Astrocyte (in vitro differentiated cells and primary cell): ENCODE results near the gene PRSS22. TPM values are rescaled to one million over a fixed set of nuclear protein-coding genes. Genes with fewer than 3 reads are reported as not detected.
A peak's percentile ranks its signal among the peaks of the same experiment; 100 is the strongest.

Experiments used
- DNase-seq: peaks from one replicate; pipeline ENCODE4 v3.0.0-alpha.2; 2010; ENCODE audit warnings: low read depth
- FAIRE-seq: peaks from 2 replicates; lab custom pipeline; 2011; peaks lifted over from hg19 to GRCh38; lab: Jason Lieb, UNC
- H2AFZ ChIP-seq: 2 replicates; pipeline ENCODE4 v1.6.0; 2012; ENCODE audit warnings: low read depth, low read length, inconsistent platforms
- H3K27ac ChIP-seq: 2 replicates; pipeline ENCODE4 v1.5.1; 2011; ENCODE audit warnings: low read depth, low read length, inconsistent platforms
- H3K27me3 ChIP-seq: 2 replicates; pipeline ENCODE4 v1.6.0; 2011; ENCODE audit warnings: low read length, inconsistent platforms; ENCODE audit not compliant: insufficient read depth
- H3K36me3 ChIP-seq: 2 replicates; pipeline ENCODE4 v1.5.1; 2011; ENCODE audit warnings: low read length, inconsistent platforms; ENCODE audit not compliant: insufficient read depth
- H3K4me1 ChIP-seq: 2 replicates; pipeline ENCODE4 v1.5.1; 2011; ENCODE audit warnings: low read length, inconsistent platforms; ENCODE audit not compliant: insufficient read depth
- H3K4me2 ChIP-seq: 2 replicates; pipeline ENCODE4 v1.6.0; 2012; ENCODE audit warnings: low read length, inconsistent platforms
- H3K4me3 ChIP-seq: 2 replicates; pipeline ENCODE4 v1.5.1; 2011; ENCODE audit warnings: low read depth, mild to moderate bottlenecking, low read length, inconsistent platforms; ENCODE audit not compliant: insufficient read depth
- H3K79me2 ChIP-seq: 2 replicates; pipeline ENCODE4 v1.6.0; 2012; ENCODE audit warnings: mild to moderate bottlenecking, low read length, inconsistent platforms; ENCODE audit not compliant: insufficient read depth
- H3K9ac ChIP-seq: 2 replicates; pipeline ENCODE4 v1.6.0; 2012; ENCODE audit warnings: mild to moderate bottlenecking, low read length, inconsistent platforms
- H3K9me3 ChIP-seq: 2 replicates; pipeline ENCODE4 v1.5.1; 2012; ENCODE audit warnings: low read depth, mild to moderate bottlenecking, low read length, inconsistent platforms; ENCODE audit not compliant: insufficient read depth
- H4K20me1 ChIP-seq: 2 replicates; pipeline ENCODE4 v1.6.0; 2012; ENCODE audit warnings: low read length, inconsistent platforms; ENCODE audit not compliant: insufficient read depth
- H3K27ac Mint-ChIP-seq: one replicate; pipeline ENCODE4 v1.8.0; 2021; ENCODE audit warnings: mild to moderate bottlenecking, mixed read lengths; ENCODE audit not compliant: unreplicated experiment
- H3K27me3 Mint-ChIP-seq: one replicate; pipeline ENCODE4 v1.8.0; 2021; ENCODE audit warnings: low read depth, mixed read lengths; ENCODE audit not compliant: unreplicated experiment
- H3K36me3 Mint-ChIP-seq: one replicate; pipeline ENCODE4 v1.8.0; 2021; ENCODE audit warnings: low read depth, mixed read lengths; ENCODE audit not compliant: unreplicated experiment
- H3K4me1 Mint-ChIP-seq: one replicate; pipeline ENCODE4 v1.8.0; 2021; ENCODE audit warnings: low read depth, mixed read lengths; ENCODE audit not compliant: unreplicated experiment
- H3K4me3 Mint-ChIP-seq: one replicate; pipeline ENCODE4 v1.8.0; 2021; ENCODE audit warnings: mild to moderate bottlenecking, moderate library complexity, mixed read lengths; ENCODE audit not compliant: unreplicated experiment
- H3K9me3 Mint-ChIP-seq: one replicate; pipeline ENCODE4 v1.8.0; 2021; ENCODE audit warnings: mild to moderate bottlenecking, mixed read lengths; ENCODE audit not compliant: unreplicated experiment
- CTCF ChIP-seq: IDR thresholded peaks from 2 replicates; pipeline ENCODE4 v1.5.1; 2011; ENCODE audit warnings: low read depth, mild to moderate bottlenecking, inconsistent platforms, low read length, moderate library complexity; ENCODE audit not compliant: insufficient read depth
- EZH2 ChIP-seq: IDR thresholded peaks from 2 replicates; pipeline ENCODE4 v1.6.1; 2012; ENCODE audit warnings: mild to moderate bottlenecking, low read length, inconsistent platforms; ENCODE audit not compliant: insufficient read depth
- total RNA-seq: library from RNA; stranded (reverse); gene quantifications from 2 replicates; pipeline ENCODE4 v1.2.1, GENCODE V29; 2021

The PRSS22 gene
- total RNA-seq, 1 donor from 2014 or later, result 1.5 TPM

GRCh38 chr16:2879854-2880508 is 22.0 kb upstream of the PRSS22 start:
- Histone ChIP-seq H3K4me2 (no peak overlapping the region), H3K79me2 (peaks cover 16% of the 10 kb centered on the region), H4K20me1 (no peaks in the 10 kb centered on the region), H3K4me3 (no peak overlapping the region), H3K27ac (no peak overlapping the region), H3K27me3 (no peaks in the 10 kb centered on the region), H3K9ac (no peak overlapping the region), H3K36me3 (no peaks in the 10 kb centered on the region), H2AFZ (no peak overlapping the region), H3K9me3 (peaks cover 3% of the 10 kb centered on the region), H3K4me1 (peaks cover 6% of the 10 kb centered on the region)
- no peak for DNase-seq
- Mint-ChIP-seq H3K36me3 (peaks cover 3% of the 10 kb centered on the region), H3K4me1 (no peaks in the 10 kb centered on the region), H3K27ac (no peak overlapping the region), H3K4me3 (no peak overlapping the region), H3K27me3 (no peaks in the 10 kb centered on the region), H3K9me3 (peaks cover 5% of the 10 kb centered on the region)
- FAIRE-seq, result no peak
- no peak for TF ChIP-seq CTCF

- FAIRE-seq (no peak), DNase-seq (peak; percentile 32)
- H4K20me1 ChIP-seq, result no peaks in the 10 kb centered on the region
- H3K27me3 Mint-ChIP-seq, result peaks cover 7% of the 10 kb centered on the region
- H3K4me1 Mint-ChIP-seq, result no peaks in the 10 kb centered on the region
- no peak for TF ChIP-seq EZH2
- peak; percentile 70 for TF ChIP-seq CTCF
- H3K27me3 ChIP-seq, result no peaks in the 10 kb centered on the region
- no peak overlapping the region for H3K4me3 Mint-ChIP-seq
- H3K4me1 ChIP-seq, result no peaks in the 10 kb centered on the region
- H3K4me2 ChIP-seq, result no peak overlapping the region
- H3K9me3 Mint-ChIP-seq, result peaks cover 5% of the 10 kb centered on the region
- peaks cover 3% of the 10 kb centered on the region for H3K36me3 Mint-ChIP-seq
- no peak overlapping the region for H3K27ac ChIP-seq
- no peak overlapping the region for H3K4me3 ChIP-seq
- H3K9me3 ChIP-seq, result peaks cover 3% of the 10 kb centered on the region
- H3K36me3 ChIP-seq, result no peaks in the 10 kb centered on the region
- H3K79me2 ChIP-seq, result no peaks in the 10 kb centered on the region
- no peak overlapping the region for H3K9ac ChIP-seq
- peak overlapping the region; percentile 12 for H3K27ac Mint-ChIP-seq
- no peak overlapping the region for H2AFZ ChIP-seq
Observed at GRCh38 chr16:2874912-2875362, 17.0 kb upstream of the PRSS22 start.
